Left ventricle myocardium inferior (tissue), 1 donor: Measurements from ENCODE around the gene TTC9B. TPM values are rescaled to one million over a fixed set of nuclear protein-coding genes. Genes with fewer than 3 reads are reported as not detected.

ENCODE experiments used
- DNase-seq: peaks from one replicate; pipeline ENCODE4 v3.0.0-alpha.2; 2020
- H3K27ac ChIP-seq: fragments of 200-600 bp; replicated peaks from 2 replicates; pipeline ENCODE4 v1.8.0; 2021
- H3K27me3 ChIP-seq: fragments of 200-600 bp; 2 replicates; pipeline ENCODE4 v1.8.0; 2021; ENCODE audit warnings: low read depth
- H3K36me3 ChIP-seq: fragments of 200-600 bp; 2 replicates; pipeline ENCODE4 v1.8.0; 2021
- H3K4me1 ChIP-seq: fragments of 200-600 bp; 2 replicates; pipeline ENCODE4 v1.8.0; 2021
- H3K4me3 ChIP-seq: fragments of 200-600 bp; 2 replicates; pipeline ENCODE4 v1.8.0; 2021; ENCODE audit warnings: mild to moderate bottlenecking, moderate library complexity
- H3K9me3 ChIP-seq: fragments of 200-600 bp; replicated peaks from 2 replicates; pipeline ENCODE4 v1.8.0; 2021
- CTCF ChIP-seq: fragments of 200-600 bp; IDR thresholded peaks from 2 replicates; pipeline ENCODE4 v1.8.0; 2021; ENCODE audit warnings: antibody characterized with exemption, mild to moderate bottlenecking, borderline replicate concordance
- intact Hi-C: fragments of 100-400 bp; cut with micrococcal nuclease; formaldehyde crosslinking; loops from one replicate; pipeline ENCODE4 v1.11.0; 2022
- long read RNA-seq: library from polyadenylated mRNA; unstranded; transcript quantifications from one replicate; pipeline ENCODE4 v2.0.0, GENCODE V29; 2021
- total RNA-seq: library from RNA; stranded (reverse); fragmentation: NEBNext Ultra II Directional; extraction: Animal tissue kit (Norgen Biotek cat#: 25700); gene quantifications from one replicate; pipeline ENCODE4 v1.2.1, GENCODE V29; 2021
- donor health status: DM: no; HTN: yes; CAD: no; lungs with severe emphysema.

TTC9B gene
- not detected for total RNA-seq
- long read RNA-seq, result 0 reads

GRCh38 chr19:40217934-40218890 is at the start of gene TTC9B:
Gene TTC9B (minus strand): TSS chr19:40218384. CDS start chr19:40218381, 3 bp downstream.
- H3K36me3 ChIP-seq, result no peaks in the 10 kb centered on the region
- no peak for TF ChIP-seq CTCF
- no peak within 1 kb of the TSS for H3K27ac ChIP-seq
- intact Hi-C loops, result no loop called here
- H3K4me1 ChIP-seq, result peaks cover 9% of the 10 kb centered on the region
- DNase-seq, result no peak
- H3K4me3 ChIP-seq, result no peak within 1 kb of the TSS
- no peaks in the 10 kb centered on the region for H3K9me3 ChIP-seq
- H3K27me3 ChIP-seq, result peaks cover 69% of the 10 kb centered on the region

GRCh38 chr19:40267601-40267997 is 49.4 kb upstream of the TTC9B start:
- DNase-seq, result no peak
- Histone ChIP-seq H3K36me3 (peaks cover 25% of the 10 kb centered on the region), H3K9me3 (no peaks in the 10 kb centered on the region), H3K27me3 (no peaks in the 10 kb centered on the region), H3K4me3 (no peak overlapping the region), H3K27ac (peak overlapping the region; percentile 80), H3K4me1 (peaks cover 88% of the 10 kb centered on the region)
- intact Hi-C loops, result no loop called here
- TF ChIP-seq CTCF, result no peak

GRCh38 chr19:40266912-40267600 is 48.9 kb upstream of the TTC9B start:
- Histone ChIP-seq H3K27me3 (no peaks in the 10 kb centered on the region), H3K4me1 (peaks cover 82% of the 10 kb centered on the region), H3K4me3 (peak overlapping the region; percentile 27), H3K27ac (peak overlapping the region; percentile 80), H3K36me3 (peaks cover 27% of the 10 kb centered on the region), H3K9me3 (no peaks in the 10 kb centered on the region)
- intact Hi-C loops, result no loop called here
- DNase-seq, result no peak
- no peak for TF ChIP-seq CTCF

GRCh38 chr19:40266119-40266518 is 47.9 kb upstream of the TTC9B start:
- Histone ChIP-seq H3K27ac (peak overlapping the region; percentile 80), H3K4me1 (peaks cover 74% of the 10 kb centered on the region), H3K9me3 (no peaks in the 10 kb centered on the region), H3K4me3 (peak overlapping the region; percentile 27), H3K27me3 (no peaks in the 10 kb centered on the region), H3K36me3 (peaks cover 28% of the 10 kb centered on the region)
- peak; percentile 79 for DNase-seq
- intact Hi-C loops, result no loop called here
- TF ChIP-seq CTCF, result no peak

GRCh38 chr19:40265763-40266099 is 47.5 kb upstream of the TTC9B start:
- Histone ChIP-seq H3K4me1 (peaks cover 71% of the 10 kb centered on the region), H3K9me3 (no peaks in the 10 kb centered on the region), H3K27ac (peak overlapping the region; percentile 80), H3K36me3 (peaks cover 28% of the 10 kb centered on the region), H3K27me3 (no peaks in the 10 kb centered on the region), H3K4me3 (peak overlapping the region; percentile 27)
- DNase-seq, result no peak
- intact Hi-C loops, result no loop called here
- TF ChIP-seq CTCF, result no peak
